Measurements from ENCODE around the gene DHX32.
"Not testable (repeated sequence)": the region's sequence is repeated elsewhere in the genome, so short reads cannot be mapped to it uniquely, and the experiment has no call there.

DHX32 gene
- total RNA-seq: 22.1 to 23.1 reads per million in 2 donors

GRCh38 chr10:125881192-125881591, at the start of gene DHX32:
Gene DHX32, minus strand, starts transcription at chr10:125881292. Its CDS starts 468 bp downstream, at chr10:125880824.
- no peak for DNase-seq

DNA sequence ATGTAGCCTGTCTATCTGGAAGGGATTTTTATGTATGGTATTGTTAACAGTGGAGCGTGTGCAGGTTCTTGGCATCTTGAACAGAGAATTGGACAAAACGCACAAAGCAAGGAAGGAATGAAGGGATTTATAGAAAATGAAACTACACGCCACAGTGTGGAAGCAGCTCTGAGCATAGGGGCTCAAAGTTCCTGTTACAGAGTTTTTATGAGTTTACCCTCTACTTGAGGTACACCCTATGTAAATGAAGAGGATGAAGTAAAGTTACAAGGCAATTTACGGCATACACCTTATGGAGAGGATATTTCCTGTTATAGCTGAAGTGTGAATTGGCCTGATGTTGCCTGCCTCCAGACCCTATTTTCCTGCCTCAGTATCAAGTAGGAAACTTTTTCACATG, 48.5 kb upstream of the DHX32 start:
- DNase-seq: no peak

DNA sequence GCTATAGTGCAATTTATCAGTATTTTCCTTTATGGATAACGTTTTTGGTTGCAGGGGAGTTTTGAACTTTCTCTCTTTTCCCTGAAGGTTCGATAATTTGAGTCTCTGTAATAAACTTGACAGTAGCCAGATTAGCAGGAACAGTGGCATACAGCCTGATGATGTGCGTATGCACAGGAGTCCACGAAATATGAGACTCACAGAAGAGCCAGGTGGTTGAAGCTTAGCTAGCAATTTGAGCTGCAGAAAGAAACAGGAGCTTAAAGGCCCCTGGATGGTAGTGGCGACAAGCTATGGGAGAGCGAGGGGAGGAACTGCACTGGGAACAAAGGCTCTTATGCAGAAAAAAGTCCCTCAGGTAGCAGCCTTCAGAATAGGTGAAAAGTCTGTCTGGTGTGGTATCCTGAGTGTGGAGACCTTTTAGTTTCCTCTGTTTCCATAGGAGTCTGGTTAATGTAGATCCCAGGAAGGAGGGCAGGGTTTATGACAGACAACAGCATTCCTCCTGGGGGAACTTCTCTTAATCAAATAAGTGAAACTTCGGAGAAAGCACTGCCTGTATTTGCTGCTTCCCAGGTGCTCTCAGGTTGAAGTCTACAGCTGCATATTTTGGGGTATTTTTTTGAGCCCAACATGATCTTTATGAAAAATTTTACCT, 48.0 kb upstream of the DHX32 start:
- DNase-seq: no peak

DNA sequence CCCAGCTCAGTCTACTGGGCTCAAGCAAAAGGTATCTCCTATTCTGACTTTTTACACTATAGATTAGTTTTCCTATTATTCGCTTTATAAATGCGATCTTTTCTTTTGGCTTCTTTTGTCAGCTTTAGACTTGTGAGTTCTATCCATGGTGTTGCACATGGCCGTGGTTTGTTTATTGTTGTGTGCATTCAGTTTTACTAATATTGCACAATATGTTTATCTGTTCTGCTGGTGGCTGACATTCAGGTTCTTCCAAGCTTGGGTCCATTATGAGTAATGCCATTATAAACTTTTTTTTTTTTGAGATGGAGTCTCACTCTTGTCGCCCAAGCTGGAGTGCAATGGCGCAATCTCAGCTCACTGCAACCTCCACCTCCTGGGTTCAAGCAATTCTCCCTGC, 46.2 kb upstream of the DHX32 start:
- not testable (repeated sequence) for DNase-seq

- DNase-seq: no peak
Observed at GRCh38 chr10:125926247-125926646, 45.2 kb upstream of the DHX32 start.

- no peak for DNase-seq
Observed at GRCh38 chr10:125925262-125925834, 44.3 kb upstream of the DHX32 start.

DNA sequence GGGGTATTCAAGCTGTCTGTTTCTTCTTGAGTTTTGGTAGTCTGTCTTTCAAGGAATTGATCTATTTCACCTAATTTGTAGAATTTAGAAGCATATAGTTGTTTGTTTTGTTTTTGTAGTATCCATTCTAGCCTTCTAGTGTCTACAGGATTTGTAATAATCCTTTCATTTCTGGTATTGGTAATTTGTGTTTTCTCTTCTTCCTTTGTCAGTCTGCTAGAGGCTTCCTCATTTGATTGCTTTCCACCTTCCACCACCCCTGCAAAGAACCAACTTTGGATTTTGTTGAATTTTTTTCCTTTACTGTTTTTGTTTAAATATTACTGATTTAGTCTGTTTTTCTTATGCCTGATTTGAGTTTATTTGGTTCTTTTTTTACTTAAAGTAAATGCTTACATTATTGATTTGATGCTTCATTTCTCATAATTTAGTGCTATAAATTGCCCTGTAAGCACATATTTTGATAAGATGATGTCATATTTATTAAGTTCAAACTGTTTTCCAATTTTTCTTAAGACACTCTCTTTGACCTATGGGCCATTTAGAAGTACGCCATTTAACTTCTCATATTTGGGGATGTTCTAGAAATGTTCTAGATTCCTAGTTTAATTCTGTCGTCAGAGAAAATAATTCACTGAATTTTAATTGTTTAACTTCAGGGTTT, 40.7 kb upstream of the DHX32 start:
- DNase-seq: not testable (repeated sequence)

DNA sequence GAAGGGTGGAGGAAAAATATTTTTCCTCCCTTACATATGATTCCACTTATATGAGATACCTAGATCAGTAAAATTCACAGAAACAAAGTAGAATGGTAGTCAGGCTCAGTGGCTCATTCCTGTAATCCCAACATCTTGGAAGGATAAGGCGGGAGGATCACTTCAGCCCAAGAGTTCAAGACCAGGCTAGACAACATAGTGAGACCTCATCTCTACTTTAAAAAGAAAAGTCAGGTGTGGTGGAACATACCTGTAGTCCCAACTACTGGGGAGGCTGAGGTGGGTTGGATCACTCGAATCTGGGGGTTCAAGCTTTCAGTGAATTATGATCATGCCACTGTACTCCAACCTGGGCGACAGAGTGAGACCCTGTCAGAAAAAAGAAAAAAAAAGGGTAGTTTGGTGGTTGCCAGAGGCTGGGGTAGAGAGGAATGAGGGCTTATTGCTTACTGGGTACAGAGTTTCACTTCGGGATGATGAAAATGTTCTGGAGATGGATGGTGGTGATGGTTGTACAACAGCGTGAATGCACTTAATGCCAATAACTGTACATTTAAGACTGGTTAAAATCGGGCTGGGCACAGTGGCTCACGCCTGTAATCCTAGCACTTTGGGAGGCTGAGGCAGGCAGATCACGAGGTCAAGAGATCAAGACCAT, 36.7 kb upstream of the DHX32 start:
- not testable (repeated sequence) for DNase-seq

- DNase-seq: no peak
Observed at GRCh38 chr10:125916977-125917376, 35.9 kb upstream of the DHX32 start.

- DNase-seq: not testable (repeated sequence)
Observed at GRCh38 chr10:125913277-125913676, 32.2 kb upstream of the DHX32 start.

DNA sequence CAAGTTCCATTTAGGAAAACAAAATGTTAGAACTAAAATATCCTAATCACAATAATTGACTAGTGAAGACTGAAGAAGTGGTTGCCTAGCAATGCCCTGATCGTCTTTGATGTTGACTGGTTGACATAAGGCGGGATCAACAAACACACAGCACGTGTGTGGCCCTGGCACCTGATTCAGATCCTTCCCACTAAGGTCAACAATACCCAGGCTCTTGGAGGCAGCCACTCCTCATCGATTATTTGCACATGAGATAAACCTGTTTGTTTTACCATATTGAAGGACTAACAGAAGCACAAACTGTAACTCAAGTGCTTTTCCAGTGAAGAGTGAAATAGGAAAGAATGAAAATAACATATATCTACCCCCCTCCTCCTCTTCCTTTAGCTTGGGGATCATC, 30.9 kb upstream of the DHX32 start:
- no peak for DNase-seq

DNA sequence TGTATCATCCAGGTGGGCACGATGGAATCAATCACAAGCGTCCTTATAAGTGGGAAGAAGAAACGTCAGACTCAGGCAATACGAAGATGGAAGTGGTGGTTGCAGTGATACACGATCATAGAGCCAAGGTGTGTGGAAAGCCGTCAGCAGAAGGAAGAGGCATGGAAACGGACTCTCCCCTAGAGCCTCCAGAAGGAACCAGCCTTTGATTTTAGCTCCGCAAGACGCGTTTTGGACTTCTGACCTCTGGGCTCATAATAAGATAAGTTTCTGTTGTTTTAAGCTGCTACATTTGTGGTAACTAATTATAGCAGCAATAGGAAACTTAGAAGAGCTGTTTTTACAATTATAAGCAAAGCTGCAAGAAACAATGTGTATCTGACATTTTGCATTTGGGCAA, 30.1 kb upstream of the DHX32 start:
- no peak for DNase-seq

DNA sequence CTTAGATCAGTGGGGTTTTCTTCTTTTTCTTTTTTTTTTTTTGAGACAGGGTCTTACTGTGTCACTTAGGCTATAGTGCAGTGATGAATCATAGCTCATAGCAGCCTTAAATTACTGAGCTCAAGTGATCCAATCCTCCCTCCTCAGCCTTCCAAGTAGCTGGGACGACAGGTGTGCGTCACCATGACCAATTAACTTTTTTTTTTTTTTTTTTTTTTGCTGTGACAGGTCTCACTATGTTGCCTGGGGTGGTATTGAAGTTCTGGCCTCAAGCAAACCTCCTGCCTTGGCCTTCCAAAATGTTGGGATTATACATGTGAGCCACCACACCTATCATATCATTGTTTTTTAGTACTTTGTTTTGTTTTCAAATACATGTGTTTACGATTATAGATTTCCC, 28.4 kb upstream of the DHX32 start:
- DNase-seq: not testable (repeated sequence)

GRCh38 chr10:125908813-125909212, 27.7 kb upstream of the DHX32 start:
- not testable (repeated sequence) for DNase-seq

DNA sequence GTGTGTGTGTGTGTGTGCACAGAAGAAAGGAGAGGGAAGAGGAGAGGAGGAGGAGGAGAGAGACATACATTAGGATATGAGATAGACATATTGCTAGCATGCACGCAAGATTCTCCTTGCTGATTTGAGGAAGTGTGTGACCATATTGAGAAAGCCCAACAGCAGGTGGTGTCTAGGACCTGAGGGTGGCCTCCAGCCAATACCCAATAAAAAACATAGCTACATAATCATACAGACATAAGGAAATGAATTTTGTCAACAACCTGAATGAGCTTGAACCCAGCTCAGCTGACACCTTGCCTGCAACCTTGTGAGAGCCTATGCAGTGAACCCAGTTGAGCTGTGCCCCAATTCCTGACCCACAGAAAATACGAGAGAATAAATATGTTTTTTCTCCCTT, 26.5 kb upstream of the DHX32 start:
- not testable (repeated sequence) for DNase-seq

DNA sequence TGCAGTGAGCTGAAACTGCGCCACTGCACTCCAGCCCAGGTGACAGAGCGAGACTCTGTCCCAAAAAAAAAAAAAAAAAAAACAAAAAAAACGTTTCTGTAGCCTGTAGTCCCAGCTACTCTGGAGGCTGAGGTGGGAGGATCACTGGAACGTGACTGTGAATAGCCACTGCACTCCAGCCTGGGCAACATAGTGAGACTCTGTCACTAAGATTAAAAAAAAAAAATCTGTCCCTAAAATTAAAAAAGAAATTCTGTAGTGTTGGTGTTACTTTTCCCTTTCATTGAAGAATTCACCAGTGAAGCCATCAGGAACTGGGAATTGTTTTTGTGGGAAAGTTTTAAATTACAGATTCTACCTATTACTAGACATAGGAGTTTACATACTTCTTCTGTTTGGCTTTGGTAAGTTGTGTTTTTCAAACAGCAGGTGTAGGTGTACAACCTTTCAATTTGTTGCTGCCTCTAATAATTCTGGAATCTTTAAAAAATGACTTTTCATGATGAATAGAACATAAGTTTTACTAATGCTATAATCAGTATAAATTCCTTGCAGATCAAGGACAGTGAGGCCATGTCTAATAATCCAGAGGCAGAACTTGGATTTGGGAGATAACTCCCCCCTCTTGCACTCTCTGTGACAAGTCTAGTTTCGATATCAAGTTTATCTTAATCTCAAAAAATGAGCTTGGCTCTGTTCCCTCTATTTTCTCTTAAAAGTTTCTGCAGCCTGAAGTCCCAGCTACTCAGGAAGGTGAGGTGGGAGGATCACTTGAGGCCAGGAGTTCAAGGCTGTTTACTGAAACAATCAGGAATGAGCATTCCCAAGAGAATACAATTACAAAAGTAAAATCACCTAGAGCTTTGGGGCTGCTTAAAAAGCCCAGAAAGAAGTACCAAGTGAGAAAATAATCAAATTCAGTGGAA, 24.2 kb upstream of the DHX32 start:
- not testable (repeated sequence) for DNase-seq

GRCh38 chr10:125903135-125903640, 22.1 kb upstream of the DHX32 start:
- not testable (repeated sequence) for DNase-seq

- not testable (repeated sequence) for DNase-seq
Observed at GRCh38 chr10:125900963-125901362, 19.9 kb upstream of the DHX32 start.

DNA sequence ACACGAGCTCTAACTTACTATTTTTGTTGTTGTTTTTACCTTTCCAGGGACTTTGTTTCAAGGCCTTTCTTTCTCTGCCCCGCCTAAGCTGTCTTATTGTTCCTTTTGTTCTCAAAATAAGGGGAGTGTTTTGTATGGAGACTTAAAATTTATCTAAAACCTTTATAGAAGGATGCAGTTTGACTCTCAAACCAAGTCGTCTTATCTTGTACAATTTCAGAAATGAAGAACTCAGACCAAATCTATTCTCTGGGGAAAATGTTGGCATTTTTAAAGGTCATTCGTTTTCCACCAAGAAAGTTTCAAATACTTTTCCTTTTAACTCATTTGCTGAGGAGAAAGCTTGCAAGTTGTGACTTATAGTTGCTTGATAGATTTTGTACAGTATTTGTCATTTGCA, 16.2 kb upstream of the DHX32 start:
- DNase-seq: not testable (repeated sequence)

- DNase-seq: peak; percentile 48
Observed at GRCh38 chr10:125896088-125896934, 15.2 kb upstream of the DHX32 start, which contains the start of gene FANK1. Gene FANK1, plus strand, starts transcription at chr10:125896564. Its CDS starts 79 bp downstream, at chr10:125896643.

Data from activated gamma-delta T cell (primary cell).